NCI-H146 (cell line): ENCODE results near the gene AMN.

Experiments used
- DNase-seq: peaks from one replicate; lab custom pipeline; 2025; lab: John Stamatoyannopoulos, UW

The AMN gene

DNA sequence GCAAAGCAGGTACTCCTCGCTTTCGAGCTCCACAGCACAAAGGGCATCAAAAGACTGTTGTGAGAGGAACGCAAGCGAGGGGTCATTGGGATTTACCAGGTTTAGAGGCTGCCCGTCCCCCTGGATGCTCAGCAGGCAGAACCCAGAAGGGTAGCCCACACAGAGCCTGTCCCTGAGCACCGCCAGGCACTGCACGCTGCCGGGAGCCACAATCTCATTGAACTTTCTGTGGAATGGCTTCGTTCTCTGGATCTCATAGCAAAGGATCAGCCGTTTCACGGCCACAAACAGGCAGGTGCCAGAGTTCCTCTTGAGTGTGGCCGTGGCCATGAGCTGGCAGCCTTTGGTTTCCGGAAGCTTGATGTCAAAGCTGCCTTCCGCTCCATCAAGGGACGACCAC is 21.5 kb downstream of the AMN start:
- DNase-seq = no peak

- no peak for DNase-seq
Measured at GRCh38 chr14:102944448-102945330, 22.2 kb downstream of the AMN start.

- no peak for DNase-seq
Measured at GRCh38 chr14:102945346-102946130, 23.1 kb downstream of the AMN start.

DNA sequence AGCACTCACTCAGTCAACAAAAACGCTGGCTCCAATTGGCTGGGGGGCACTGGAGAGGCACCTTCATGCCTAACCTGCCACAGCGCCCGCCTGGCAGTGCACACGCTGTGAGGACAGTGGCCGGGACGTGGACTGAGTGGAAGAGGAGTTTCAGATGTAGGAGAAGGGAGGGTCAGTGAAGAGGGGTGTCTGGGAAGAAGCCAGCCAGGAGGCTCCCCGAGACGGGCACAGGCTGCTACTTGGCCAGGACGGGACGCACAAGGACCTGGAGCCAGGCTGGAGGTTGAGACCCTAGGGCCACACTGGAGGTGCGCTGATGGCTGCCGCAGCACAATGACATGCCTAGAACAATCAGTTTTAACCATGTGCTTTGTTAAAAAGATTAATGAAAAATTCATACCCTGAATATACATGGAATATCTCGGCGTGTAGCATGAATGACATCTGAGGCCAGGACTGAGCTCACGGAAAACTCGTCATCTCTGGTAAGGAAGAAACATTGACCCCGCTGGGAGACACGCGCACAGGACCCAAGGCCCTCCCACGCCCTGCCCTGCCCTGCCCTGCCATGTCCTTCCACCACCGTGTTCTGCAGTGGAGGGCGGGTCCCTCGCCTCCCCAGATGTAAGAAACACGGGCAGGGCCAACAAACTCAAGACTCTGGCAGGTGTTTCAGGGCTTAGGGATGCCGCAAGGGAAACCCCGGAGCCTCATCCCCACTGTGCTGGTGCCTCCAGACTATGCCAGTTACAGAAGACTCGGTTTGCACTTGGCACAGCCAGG is 25.0 kb downstream of the AMN start:
- DNase-seq = no peak

- DNase-seq = no peak
Measured at GRCh38 chr14:102948698-102949061, 26.2 kb downstream of the AMN start.

GRCh38 chr14:102949062-102949800 is 26.8 kb downstream of the AMN start:
- no peak for DNase-seq

DNA sequence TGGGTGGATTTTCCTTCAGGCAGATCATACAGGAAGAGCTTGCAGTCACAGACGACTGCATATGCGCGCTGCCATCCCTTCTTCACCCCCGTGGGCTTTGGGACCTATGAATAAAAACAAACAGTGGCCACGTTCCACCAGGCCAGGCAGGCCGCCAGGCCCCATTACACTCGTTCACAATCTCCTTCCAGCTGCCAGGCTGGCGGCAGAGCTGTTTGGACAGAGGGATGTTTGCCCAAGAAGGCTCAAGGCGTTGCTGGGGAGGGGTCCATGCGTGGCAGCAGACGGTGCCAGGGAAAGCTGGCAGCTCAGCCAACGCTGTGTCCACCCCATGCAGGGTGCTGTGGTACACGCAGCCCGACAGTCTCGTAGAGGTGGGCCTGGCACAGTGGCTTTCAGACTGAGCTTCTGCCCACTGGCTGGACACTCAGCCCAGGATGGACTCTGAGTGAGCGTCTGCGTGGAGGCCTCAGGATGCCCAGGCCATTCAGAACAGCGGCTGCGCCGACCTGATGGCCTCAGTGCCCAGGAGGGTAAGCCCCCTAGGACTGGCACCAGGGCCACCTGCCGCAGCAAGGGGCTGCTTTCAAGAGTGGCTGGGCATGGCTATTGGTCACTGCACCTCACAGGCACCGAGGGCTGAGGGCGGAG is 27.5 kb downstream of the AMN start:
- DNase-seq = no peak

DNA sequence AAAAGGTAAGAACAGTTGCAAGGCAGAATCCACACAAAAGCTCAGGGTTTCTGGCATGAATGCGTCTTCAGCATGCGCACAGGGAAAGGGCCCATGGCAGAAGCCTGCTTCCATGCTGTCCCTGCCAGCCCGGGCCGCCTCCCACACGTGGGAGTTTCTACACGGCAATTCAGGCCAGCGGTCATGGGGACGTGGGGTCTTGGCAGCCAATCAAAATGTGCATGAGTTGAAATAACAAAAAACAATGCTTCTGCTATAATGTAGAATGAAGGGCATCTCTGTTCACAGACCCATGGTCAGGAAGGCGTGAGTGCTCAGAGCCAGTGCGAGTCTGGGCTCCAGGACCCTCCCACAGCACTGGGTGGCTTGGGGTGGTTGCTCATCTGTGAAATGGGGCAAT is 28.6 kb downstream of the AMN start:
- no peak for DNase-seq

DNA sequence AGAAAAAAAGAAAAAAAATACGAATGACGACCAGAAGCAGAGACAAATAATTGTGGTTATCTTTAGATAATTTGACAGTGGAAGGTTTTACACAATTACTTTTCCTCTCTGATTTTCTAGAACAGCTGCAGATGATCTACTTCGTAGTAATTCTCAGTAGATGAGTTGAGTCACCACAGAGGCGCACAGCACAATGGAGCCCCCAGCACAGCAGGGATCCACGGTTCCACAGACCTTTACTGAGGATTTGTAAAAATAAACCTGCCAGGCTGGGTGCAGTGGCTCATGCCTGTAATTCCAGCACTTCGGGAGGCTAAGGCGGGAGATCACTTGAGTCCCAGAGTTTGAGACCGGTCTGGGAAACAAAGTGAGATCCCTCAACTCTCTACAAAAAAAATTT is 29.3 kb downstream of the AMN start:
- DNase-seq = no peak

- no peak for DNase-seq
Measured at GRCh38 chr14:102952276-102952675, 29.8 kb downstream of the AMN start.

DNA sequence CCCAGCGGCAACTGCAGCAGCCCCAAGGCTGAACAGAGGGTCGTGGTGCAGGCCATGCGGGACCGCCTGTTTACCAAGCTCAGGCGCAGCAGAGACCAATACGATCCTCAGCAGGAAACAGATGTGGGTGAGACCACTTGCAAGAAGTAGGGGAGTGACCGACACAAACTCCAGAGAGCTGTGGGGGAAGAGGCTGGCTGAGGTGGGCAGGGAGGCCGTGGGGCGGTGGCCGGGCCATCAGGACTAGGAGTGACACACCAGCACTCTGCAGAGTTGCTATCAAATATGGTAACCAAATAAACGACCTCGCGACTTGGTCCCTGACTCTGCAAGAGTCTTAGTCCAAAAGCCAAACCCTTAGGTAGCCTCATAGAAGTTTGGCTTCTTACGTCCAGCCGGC is 30.6 kb downstream of the AMN start:
- no peak for DNase-seq

- DNase-seq = peak; percentile 92
Measured at GRCh38 chr14:102954081-102954789, 31.8 kb downstream of the AMN start.

- no peak for DNase-seq
Measured at GRCh38 chr14:102955636-102956408, 33.4 kb downstream of the AMN start.

DNA sequence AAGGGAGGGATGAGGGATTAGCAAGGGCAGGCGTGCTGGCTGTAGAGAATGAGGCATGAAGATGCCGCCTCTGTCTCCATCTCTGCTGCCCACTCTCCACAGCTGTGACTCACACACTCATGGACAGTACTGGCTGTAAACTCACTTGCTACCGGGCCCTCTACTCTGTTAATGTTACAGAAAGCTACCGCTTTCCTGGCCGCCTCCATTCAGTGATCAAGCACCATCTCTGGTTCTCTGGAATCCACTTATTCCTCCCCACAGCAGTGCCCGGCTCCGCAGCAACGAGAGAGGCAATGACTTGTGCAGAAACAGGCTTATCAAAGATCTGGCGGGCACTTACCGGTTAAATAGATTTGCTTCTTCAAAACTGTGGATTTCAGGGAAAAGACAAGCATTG is 34.8 kb downstream of the AMN start:
- DNase-seq = no peak

DNA sequence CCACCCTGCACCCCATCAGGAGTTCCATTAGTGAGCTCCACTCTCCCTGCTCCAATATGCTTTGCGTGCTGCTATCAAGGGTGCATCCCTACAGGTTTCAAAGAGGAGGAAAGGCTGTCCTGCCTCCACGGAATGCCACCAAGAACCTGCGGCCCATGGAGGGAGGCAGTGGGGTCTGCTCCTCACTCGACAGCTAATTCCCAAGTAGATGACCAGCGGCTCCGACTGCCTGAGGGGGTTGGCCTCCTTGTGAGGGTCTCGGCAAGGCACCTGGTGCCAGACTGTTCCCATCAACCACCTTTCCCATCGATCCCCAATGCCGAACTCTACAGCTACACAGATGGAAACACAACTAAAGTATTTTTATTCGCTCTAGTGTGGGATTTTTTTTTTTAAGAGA is 36.0 kb downstream of the AMN start:
- DNase-seq = no peak

DNA sequence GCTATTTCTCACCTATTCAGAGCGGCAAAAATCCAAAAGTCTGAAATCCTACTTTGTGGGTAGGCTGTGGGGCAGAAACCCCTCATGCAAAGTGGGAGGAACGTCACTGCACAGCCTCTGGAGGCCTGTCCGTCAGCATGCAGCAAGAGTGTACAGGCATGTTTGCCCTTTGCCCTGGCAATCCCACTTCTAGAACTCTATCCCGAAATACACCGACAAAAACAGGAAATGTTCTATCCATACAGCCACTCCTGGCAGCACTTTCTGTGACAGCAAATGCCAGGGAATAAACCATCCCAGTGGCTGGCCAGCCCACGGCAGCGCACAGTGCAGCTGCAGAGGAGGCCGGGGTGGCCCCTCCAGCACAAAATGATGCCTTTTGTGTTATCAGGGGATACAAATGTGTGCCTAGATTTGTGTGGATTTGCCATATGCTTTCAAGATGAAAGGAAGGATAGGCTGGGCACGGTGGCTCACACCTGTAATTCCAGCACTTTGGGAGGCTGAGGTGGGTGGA is 39.7 kb downstream of the AMN start:
- DNase-seq = no peak

- DNase-seq = no peak
Measured at GRCh38 chr14:102964152-102964730, 41.8 kb downstream of the AMN start.

GRCh38 chr14:102965282-102965681 is 42.8 kb downstream of the AMN start:
- no peak for DNase-seq

DNA sequence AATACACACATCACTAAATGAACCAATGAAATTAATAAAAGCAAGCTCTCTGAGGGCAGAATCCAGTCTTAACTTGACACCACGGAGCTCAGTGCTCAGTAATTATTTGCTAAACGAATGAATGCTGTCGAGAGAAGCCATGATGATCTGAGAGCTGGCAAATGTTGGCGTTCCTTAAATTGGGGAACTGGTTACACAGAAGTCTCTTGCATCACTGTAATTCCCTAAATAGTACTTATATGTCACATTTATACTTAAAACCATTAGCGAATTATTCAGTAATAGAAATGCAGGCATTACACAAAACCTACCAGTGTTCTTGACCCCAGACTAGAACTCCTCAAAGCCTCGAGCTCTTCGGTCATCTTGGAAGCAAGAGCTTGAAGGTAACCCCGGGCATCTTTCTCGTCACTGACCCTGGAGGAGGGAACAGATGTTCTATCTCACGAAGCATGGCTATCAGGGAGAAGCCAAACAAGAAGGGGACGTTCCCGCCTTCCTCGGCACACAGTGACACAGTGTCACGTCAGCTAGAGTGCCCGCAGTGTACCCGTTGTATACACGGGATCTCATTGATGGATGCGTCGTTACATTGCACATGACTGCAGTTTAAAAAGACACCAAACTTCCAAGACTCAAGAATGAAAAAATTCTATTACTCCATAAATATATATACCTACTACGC is 43.6 kb downstream of the AMN start:
- no peak for DNase-seq
